Mesodermal cell (in vitro differentiated cells): ENCODE results near the gene SERPINA5.

Experiments
- H3K27ac ChIP-seq: 2 replicates; pipeline ENCODE4 v1.7.0; 2013; ENCODE audit warnings: mild to moderate bottlenecking, low read depth, low read length, moderate library complexity; ENCODE audit not compliant: severe bottlenecking
- H3K36me3 ChIP-seq: 2 replicates; pipeline ENCODE4 v1.7.1; 2013; ENCODE audit warnings: mild to moderate bottlenecking, low read length, moderate library complexity; ENCODE audit not compliant: control insufficient read depth, insufficient read depth
- H3K4me1 ChIP-seq: one replicate; pipeline ENCODE4 v1.7.1; 2013; ENCODE audit warnings: mild to moderate bottlenecking, low read length; ENCODE audit not compliant: insufficient read depth, control insufficient read depth, poor library complexity, severe bottlenecking
- H3K4me3 ChIP-seq: 2 replicates; pipeline ENCODE4 v1.7.0; 2013; ENCODE audit warnings: low read length, control low read depth, mild to moderate bottlenecking; ENCODE audit not compliant: insufficient read depth, poor library complexity, severe bottlenecking; ENCODE audit errors: extremely low read depth
- H3K9me3 ChIP-seq: 2 replicates; pipeline ENCODE4 v1.7.1; 2013; ENCODE audit warnings: mild to moderate bottlenecking, low read length, moderate library complexity; ENCODE audit not compliant: control insufficient read depth
- WGBS, 2 experiments: methylation state at CpG; one replicate each; pipeline ENCODE4 v1.1.5; 2013; ENCODE audit warnings: missing lambda C conversion rate in 2 of 2; ENCODE audit not compliant: insufficient coverage in 2 of 2; 5-methylcytosine and 5-hydroxymethylcytosine counted together

The SERPINA5 gene

DNA sequence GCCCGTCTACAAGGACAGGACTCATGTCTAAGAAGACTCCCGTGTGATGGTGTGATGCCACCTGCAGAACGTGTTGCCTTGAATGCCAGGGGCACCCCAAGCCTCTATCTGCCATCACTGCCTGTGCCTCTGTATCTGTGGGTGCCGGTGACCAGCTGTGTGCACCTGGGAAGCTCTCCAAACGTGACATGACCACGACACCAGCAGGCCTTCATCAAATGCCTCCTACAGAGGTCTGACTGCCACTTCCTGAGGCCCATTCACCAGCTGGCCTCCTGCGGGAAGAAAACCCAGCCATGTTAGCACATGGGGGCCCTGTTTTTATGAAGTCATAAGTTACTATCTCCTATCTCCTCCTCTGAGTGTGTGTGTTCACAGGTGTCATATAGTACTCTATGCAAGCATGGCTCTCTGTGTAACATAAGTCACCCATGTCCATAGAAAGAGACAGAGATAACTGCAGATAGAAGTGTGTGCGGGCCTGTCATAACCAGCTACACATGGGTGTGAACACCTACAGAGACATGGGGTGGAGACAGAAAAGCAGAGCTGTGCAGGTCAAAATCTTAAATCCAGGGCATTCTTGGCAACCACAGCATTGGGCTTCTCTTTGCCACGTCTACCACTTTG, 38.3 kb upstream of the SERPINA5 start:
- H3K36me3 ChIP-seq = no peaks in the 10 kb centered on the region
- H3K4me1 ChIP-seq = no peaks in the 10 kb centered on the region
- H3K27ac ChIP-seq = no peak overlapping the region
- 90 to 98% methylated on average over 9 of the region's 9 CpGs for WGBS, 2 experiments
- no peaks in the 10 kb centered on the region for H3K9me3 ChIP-seq
- H3K4me3 ChIP-seq = no peak overlapping the region

DNA sequence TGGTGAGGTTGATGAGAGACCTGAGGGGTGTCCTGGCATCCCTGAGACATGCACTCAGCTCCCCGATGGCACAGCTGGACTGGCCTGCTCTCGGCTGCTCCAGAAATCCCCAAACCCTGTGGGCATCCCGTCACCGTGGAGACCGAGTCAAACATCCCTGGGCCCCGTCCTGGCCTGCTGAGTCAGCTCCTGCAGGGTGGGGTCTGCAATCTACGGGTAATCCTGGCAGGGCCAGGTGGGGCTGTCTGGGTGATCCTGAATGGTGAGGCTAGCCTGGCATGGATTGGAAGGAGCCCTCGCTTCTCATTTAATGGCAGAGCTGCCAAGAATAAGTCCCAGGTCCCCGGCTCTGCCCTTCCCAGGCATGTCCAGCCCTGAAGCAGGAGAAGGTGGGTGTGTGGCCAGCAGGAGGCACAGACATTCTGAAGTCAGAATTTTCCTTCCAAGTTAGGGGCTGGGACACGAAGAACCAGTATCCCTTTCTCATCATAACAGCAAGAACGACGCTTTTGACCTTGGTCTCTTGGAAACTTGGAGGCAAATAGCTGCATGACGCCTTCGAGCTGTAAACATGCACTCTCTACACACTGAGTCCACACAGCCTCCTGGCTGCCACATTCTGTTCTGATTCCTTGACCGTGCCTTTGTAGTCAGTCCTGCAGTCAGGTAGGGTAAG, 37.6 kb upstream of the SERPINA5 start:
- WGBS, 2 experiments = 82 to 87% methylated on average over 11 to 13 of the region's 15 CpGs
- Histone ChIP-seq H3K4me3 (no peak overlapping the region), H3K4me1 (no peaks in the 10 kb centered on the region), H3K9me3 (no peaks in the 10 kb centered on the region), H3K27ac (no peak overlapping the region), H3K36me3 (no peaks in the 10 kb centered on the region)

DNA sequence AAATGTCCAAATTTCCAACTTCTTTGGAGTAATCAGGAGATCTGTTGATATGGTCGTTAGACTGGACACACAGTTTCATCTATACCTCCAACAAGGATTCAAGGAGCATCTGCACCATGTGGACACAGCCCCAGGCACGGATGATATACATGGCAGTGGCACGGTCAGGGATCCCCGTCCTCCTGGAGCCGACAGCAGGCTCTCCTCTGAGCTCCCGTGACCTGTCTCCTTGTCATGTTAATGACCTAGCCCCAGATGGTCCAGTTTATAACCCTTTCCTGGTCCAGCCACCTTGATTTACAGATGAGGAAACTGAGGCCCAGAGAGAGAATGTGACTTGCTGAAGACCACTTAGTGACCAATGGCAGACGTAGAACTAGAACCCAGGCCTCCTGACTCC, 36.5 kb upstream of the SERPINA5 start:
- Histone ChIP-seq H3K27ac (no peak overlapping the region), H3K9me3 (no peaks in the 10 kb centered on the region), H3K4me1 (no peaks in the 10 kb centered on the region), H3K36me3 (no peaks in the 10 kb centered on the region), H3K4me3 (no peak overlapping the region)
- 53 to 57% methylated on average over 6 of the region's 7 CpGs for WGBS, 2 experiments

DNA sequence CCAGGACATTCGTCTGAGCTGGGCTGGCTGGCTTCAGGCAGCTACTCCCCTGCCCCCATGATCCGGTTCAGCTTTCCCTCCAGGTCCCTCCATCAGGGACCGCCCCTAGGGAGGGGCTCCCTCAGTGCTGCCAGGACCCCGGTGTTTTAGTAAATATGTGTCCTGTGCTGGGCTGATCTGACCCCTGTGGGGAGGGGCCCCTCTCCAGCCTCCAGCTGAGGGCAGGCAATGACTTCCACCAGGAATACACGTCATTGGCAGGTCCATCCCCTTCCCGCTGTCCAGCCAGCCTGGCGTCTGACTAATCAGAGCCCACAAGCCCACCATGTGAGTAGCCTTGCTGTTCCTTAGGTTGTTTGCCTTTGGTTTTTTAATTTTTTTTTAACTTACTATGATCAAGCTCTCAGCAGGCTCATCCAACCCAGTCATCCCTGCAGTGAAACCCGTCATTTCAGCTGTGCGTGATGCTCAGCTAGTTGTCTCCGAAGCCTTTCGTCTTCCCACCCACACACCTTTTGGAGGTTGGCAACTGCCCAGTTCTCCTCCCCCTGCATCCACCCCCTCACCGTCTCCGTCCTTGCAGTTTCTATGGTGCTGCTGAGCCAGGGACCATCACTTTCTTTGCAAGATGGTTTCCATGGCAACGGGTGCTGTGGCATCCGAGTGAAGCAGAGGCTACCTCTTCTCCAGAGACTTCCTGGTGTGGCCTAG, 35.9 kb upstream of the SERPINA5 start:
- Histone ChIP-seq H3K4me1 (no peaks in the 10 kb centered on the region), H3K9me3 (no peaks in the 10 kb centered on the region), H3K36me3 (no peaks in the 10 kb centered on the region), H3K27ac (no peak overlapping the region), H3K4me3 (no peak overlapping the region)
- 75 to 86% methylated on average over 12 to 13 of the region's 15 CpGs for WGBS, 2 experiments

DNA sequence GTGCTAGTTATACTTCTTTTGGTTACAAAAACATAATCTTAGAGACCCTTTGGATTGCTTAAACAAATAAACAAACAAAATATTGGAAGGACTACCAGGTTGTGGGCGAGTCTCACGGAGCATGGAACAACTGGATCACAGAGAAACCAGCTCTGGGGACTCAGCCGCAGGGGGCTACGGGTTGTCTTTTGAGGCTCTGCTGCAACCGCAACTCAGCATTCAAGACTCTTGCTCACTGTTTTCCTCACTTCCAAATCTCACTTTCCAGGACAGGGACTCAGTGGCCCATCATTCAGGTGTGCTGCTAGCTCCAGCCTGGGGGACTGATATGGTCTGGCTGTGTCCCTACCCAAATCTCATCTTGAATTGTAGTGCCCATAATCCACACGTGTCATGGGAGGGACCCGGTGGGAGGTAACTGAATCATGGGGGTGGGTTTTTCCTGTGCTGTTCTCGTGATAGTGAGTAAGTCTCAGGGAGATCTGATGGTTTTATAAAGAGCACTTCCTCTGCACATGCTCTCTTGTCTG, 34.0 kb upstream of the SERPINA5 start:
- no peaks in the 10 kb centered on the region for H3K9me3 ChIP-seq
- no peak overlapping the region for H3K4me3 ChIP-seq
- H3K27ac ChIP-seq = no peak overlapping the region
- 93 to 95% methylated on average over 6 of the region's 8 CpGs for WGBS, 2 experiments
- H3K36me3 ChIP-seq = no peaks in the 10 kb centered on the region
- H3K4me1 ChIP-seq = no peaks in the 10 kb centered on the region

DNA sequence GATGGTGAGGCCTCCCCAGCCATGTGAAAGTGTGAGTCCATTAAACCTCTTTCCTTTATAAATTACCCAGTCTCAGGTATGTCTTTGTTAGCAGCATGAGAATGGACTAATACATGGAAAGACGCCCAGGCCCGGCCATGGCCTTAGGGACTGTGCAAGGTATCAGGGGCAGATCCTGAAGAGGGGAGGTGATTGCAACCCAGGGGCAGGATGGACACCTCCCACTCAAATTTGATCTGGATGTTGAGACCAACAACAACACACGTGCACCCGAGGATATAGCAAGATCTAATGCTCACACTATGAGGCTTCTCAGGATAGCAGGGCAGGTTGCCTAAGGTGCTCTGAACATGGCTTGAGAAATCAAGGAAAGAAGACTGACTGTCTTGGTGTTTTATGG, 33.5 kb upstream of the SERPINA5 start:
- H3K4me1 ChIP-seq = no peaks in the 10 kb centered on the region
- H3K4me3 ChIP-seq = no peak overlapping the region
- H3K27ac ChIP-seq = no peak overlapping the region
- H3K9me3 ChIP-seq = no peaks in the 10 kb centered on the region
- 78 to 84% methylated on average over 2 to 4 of the region's 4 CpGs for WGBS, 2 experiments
- no peaks in the 10 kb centered on the region for H3K36me3 ChIP-seq

DNA sequence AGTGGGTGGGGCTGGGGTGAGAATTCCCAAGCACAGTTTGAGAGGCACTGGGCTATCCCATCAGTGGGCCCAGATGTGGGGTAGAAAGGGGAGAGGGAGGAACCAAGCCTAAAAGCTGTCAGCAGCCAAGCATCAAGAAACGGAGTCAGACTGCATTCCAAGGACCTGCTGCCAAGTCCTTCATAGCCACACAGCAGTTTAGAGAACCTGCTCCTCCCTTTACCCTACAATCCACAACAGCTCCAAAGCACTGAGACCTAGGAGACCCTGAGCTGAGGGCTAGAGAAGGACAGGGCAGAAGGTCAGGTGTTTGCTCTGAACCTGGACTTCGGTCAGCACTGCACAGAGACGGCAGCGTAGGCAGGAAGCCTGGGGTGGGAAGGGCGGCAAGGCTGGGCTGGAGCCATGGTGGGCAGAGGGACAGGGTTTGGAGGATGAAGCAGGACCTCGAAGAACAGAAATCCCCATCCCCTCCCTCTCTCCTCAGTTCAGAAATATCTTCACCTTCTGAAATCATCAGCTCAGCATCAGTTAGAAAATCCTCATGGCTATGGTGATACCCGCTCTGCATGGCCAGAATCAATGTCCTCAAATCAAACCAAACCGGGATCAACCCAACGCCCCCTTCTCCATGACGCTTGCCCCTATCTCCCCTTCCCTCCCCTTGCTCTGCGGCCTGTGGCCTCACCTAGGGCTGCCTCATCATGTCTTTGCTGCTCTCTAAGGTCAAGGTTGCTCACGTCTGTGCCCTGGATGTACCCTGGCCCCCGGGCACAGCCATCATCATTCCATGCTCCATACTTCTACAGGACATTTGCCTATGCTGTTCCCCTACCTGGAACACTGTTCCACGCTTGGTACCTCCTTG, 32.9 kb upstream of the SERPINA5 start:
- no peaks in the 10 kb centered on the region for H3K4me1 ChIP-seq
- no peak overlapping the region for H3K27ac ChIP-seq
- no peaks in the 10 kb centered on the region for H3K36me3 ChIP-seq
- WGBS, 2 experiments = 90 to 93% methylated on average over 8 to 12 of the region's 14 CpGs
- H3K9me3 ChIP-seq = no peaks in the 10 kb centered on the region
- H3K4me3 ChIP-seq = no peak overlapping the region

DNA sequence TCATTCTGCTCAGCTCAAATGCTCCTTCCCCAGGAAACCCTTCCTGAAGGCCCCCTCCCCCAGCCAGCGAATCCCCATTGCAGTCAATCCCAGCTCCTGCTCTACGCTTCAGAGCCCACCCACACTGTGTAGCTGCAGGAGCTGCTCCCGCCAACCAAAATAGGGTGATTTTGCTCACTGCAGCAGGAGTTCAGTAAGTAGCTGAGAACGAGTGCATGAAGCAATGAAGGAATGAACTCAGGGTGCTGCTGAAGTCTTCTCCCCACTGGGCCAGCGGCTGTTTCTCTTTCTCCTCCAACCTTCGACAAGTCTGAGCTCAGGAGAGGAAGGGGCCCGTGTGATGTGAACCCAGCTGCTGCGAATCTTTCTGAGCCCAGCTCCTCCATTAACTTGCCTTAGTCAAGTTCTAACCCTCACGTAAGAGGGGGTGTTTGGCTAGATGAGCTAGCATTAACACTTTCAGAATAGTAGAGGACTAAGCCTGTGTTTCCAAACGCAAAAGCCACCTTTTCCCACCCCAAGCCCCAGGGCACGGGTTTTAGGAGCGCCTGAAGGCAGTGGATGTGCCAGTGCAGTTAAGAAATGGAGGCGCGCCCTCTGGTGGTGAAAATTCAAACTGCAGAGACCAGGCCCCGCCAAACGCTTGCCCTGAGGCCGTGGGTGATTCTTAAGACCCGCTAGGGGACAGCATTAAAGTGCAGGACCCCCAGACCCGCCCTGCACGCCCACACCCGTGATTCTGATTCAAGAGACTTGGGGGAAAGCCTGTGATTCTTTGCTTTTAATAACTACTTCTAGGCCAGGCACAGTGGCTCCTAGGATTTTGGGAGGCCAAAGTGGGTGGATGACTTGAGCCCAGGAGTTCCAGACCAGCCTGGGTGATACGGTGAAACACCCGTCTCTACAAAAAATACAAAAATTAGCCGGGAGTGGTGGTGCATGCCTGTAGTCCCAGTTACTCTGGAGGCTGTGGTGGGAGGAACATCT, 31.9 kb upstream of the SERPINA5 start:
- 20 to 38% methylated on average over 13 to 18 of the region's 24 CpGs for WGBS, 2 experiments
- no peaks in the 10 kb centered on the region for H3K36me3 ChIP-seq
- no peak overlapping the region for H3K4me3 ChIP-seq
- no peaks in the 10 kb centered on the region for H3K4me1 ChIP-seq
- H3K9me3 ChIP-seq = no peaks in the 10 kb centered on the region
- H3K27ac ChIP-seq = no peak overlapping the region

DNA sequence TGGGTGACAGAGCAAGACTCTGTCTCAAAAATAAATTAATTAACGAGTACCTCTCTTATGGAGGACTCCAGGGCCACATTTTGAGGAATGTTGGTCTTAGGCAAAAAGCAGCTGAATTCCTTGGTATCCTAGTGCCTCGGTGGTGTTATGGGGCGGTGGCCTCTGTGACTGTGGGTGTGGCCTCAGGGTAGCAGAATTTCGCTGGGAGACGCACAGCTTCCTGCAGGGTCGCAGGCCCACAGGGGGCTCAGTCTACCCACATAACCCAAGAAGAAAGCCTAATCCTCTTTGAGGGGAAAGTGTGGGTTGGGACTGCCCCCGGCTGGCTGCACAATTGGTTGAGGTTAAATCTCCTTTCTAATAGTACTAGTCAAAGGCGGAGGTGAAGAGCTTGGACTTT, 31.2 kb upstream of the SERPINA5 start:
- Histone ChIP-seq H3K9me3 (no peaks in the 10 kb centered on the region), H3K4me3 (no peak overlapping the region), H3K36me3 (no peaks in the 10 kb centered on the region), H3K4me1 (no peaks in the 10 kb centered on the region), H3K27ac (no peak overlapping the region)
- WGBS, 2 experiments = 80 to 93% methylated on average over 3 to 5 of the region's 8 CpGs
